SK-MEL-5 (cell line): ENCODE measurements around the gene CAMK1D. TPM values are rescaled to one million over a fixed set of nuclear protein-coding genes. Genes with fewer than 3 reads are reported as not detected.
"Not testable (repeated sequence)": the region's sequence is repeated elsewhere in the genome, so short reads cannot be mapped to it uniquely, and the experiment has no call there.

Source experiments
- DNase-seq: peaks from one replicate; pipeline ENCODE4 v3.0.0-alpha.2; 2016; ENCODE audit warnings: low read depth, low spot score
- in situ Hi-C: cut with HindIII; loops from 2 replicates; pipeline ENCODE4 v1.10.0; 2016; ENCODE audit warnings: low sequenced_read_pairs, high pct_unique_total_duplicates, low pct_unique_long_range_greater_than_20kb
- total RNA-seq: library from RNA; depleted of rRNA; stranded (reverse); fragments of >200 nt; shearing (Covaris generic); gene quantifications from 2 replicates; pipeline ENCODE4 v1.2.3, GENCODE V29; 2014

Gene CAMK1D
- total RNA-seq, 1 experiment from 2014 or later: 0.37 TPM

DNA sequence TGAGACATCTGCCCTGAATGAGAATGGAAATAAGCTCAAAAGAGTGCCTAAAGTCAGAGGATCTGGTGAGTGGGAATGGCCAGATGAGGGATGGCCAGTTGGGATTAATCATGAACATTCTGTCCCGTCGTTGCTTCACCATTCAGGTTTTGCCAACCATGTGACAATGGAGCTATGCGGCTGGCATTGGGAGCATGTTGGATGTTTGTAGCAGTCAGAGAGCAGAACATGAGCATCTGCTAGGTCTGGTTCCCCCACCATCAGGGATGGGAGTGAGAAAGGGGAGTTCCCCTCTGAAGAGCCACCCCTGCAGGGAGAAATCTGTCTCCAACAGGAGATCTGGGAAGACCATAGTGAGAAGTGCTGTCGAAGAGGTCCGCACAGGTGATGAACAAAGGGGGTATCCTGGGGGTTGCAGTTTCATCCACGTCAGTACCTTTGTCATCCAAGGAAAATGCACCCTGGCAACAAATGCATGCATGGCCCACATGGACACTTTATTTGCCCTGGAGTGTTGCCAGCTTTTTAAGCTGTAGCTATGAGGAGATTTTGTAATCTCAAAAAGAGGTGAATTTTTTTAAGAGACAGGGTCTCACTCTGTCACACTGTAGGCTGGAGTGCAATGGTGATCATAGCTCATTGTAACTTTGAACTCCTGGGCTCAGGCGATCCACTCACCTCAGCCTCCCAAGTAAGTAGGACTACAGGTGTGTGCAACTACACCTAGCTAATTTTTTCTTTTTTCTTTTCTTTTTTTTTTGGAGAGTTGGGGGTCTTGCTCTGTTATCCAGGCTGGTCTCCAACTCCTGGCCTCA is 190.2 kb downstream of the CAMK1D start:
- no peak for DNase-seq
- in situ Hi-C loops: no loop called here

DNA sequence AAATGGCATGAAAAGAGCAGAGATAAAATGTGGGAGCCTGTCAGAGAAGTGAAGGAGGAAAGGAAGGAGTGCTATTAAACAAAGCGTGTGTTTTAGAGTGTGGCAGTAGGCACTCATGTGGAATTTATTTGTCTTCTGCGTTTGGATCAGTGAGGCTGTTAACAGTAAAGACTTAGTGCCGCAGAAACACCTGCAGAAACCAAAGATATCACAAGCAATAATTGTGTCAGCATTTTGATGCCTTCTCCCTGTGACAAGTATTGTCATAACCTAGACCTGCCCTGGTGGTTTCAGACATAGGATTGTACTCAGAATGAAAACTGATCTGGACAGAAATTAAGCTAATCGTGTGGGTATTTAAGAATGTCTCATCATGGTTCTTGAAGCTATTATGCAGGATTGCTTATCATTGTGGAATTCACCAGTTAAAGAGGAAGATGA is 191.0 kb downstream of the CAMK1D start:
- DNase-seq: no peak
- in situ Hi-C loops: no loop called here

DNA sequence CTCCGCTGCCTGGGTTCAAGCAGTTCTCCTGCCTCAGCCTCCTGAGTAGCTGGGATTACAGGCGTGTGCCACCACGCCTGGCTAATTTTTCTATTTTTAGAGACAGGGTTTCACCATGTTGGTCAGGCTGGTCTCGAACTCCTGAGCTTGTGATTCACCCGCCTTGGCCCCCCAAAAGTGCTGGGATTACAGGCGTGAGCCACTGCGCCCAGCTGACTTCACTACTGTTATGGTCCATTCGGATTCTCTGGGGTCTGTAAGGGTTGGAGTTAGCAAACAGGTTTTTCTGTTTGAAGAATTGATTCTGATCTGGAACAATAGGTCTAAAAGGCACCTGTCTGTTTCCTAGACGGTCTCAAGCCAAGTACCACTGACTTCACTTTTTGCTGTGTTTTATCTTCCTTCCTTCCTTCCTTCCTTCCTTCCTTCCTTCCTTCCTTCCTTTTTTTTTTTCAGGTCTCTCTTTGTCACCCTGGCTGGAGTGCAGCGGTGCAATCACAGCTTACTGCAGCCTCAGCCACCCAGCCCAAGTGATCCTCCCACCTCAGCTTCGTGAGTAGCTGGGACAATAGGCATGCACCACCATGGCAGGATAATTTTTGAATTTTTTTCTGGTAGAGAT is 192.2 kb downstream of the CAMK1D start:
- in situ Hi-C loops: no loop called here
- no peak for DNase-seq

DNA sequence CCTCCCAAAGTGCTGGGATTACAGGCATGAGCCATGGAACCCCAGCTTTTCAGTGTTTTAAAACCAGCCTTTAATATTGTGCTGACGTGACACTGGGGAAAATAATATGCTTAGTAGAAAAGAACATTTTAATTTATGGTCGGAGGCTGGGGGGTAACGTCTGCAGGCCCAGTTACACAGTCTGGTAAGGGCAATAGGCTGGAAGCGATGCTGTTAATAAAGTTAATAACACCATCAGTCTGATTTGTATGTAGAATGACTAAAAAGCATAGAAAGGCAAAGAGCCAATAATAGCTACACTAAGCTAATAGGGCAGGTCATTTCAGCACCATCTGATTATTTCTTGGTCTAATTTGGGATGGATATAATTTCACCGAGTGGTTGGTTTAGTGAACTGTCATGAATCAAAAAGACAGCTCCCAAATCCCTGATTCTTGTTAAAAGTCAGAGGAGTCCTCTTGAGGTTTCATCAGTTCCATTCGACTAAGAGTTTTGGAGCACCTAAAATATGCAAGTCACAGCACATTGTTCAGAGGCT is 192.9 kb downstream of the CAMK1D start:
- in situ Hi-C loops: no loop called here
- no peak for DNase-seq

DNA sequence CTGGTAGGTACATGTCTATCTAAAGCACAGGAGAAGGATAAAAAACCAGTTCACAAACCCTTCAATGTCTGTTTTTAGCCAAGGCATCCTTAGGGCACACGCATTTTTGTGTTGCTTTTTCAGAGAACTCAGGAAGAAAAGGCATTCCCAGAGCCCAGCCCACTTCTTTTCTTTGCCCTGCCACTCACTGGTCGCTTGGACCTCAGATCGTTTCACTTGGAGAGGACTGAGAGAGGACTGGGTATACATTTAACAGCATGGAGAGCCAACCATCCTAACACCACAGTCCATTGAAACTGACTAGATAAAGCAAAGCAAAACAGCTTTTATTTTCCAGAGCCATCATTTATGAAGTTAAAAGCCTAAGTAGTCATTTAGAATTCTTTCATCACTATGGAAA is 194.2 kb downstream of the CAMK1D start:
- in situ Hi-C loops: no loop called here
- DNase-seq: no peak

DNA sequence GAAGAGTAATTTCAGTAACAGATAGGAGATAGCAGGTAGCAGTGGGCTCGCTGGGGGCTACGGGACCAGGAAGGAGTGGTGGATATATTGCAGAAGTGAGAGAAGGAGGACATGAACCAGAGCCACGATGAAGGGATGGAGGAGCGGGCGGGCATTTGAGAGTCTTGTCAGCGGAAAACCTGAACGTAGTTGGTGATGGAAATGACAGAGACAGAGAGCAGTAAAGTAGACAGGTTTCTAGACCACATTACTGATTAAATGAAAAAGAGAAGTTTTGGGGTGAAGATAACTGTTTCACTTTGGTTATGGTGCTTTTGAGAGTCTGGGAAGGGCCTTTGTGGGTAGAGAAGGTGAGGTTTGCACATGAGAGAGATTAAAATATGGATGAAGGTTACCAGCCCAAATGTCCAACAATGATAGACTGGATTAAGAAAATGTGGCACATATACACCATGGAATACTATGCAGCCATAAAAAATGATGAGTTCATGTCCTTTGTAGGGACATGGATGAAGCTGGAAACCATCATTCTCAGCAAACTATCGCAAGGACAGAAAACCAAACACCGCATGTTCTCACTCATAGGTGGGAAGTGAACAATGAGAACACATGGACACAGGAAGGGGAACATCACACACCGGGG is 196.9 kb downstream of the CAMK1D start:
- in situ Hi-C loops, DNase-seq: not testable (repeated sequence)

DNA sequence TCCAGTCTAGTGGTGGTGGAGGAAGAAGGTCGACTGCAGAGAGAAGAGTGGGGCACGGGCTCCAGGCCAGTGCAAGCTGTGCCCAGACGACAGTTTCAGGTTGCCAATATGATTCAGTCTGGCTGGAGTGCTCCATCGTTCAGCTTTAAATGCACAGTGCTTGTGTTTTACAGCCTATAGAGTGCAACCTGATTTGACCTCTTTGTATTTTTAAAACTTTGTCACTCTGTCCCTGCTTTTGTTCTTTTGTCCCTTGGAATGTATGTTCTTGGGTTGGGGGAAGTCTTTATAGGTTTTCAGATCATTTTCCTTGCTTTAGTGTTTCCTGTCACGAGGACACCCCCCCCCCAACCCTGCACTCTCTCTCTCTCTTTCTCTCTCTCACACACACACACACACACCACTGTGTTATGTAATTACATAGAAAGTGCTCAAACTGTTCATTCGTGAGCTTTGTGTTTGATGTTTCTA is 198.0 kb downstream of the CAMK1D start:
- DNase-seq: no peak
- in situ Hi-C loops: no loop called here

DNA sequence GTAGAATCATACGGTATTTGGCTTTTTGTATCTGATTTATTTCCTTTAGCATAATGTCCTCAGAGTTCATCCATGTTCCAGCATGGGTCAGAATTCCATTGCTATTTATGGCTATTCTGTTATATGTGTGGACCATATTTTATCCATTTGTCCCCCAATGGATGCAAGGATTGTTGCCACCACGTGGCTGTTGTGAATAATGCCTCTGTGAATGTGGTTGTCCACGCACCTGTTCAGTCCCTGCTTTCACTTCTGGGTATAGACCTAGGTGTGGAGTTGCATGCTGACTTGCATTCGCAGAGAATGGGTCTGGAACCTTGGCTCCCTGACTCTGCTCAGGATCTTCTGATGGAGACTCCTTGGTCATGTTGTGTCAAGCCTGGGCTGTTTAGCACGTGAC is 199.9 kb downstream of the CAMK1D start:
- DNase-seq: no peak
- in situ Hi-C loops: no loop called here

DNA sequence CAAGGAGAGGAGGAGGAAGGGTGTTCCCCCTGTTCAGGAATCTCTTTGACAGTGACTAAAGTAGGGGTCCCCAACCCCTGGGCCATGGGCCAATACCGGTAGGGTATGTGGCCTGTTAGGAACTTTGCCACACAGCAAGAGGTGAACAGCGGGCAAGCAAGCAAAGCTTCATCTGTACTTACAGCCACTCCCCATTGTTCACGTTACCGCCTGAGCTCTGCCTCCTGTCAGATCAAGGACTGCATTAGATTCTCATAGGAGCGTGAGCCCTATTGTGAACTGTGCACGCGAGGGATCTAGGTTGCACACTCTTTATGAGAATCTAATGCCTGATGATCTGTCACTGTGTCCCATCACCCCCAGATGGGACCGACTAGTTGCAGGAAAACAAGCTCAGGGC is 201.6 kb downstream of the CAMK1D start:
- DNase-seq: no peak
- in situ Hi-C loops: no loop called here

DNA sequence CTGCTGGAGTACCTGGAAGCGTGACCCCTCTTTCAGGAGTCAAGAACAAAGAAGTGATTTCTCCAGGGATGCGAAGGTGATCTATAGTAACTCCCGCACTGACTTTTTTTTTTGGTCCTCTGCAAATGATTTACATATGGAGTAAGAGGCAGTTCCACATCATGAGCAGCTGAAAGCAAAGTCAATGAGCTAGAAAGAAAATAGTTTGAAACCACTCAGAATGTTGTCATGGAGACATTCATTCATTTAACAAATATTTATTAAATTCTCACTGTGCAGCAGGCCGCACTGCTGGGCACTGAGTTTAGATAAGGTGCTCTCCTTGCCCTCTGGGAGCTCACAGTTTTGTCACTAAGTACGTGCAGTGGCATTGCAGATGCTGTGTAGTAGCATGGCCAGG is 206.7 kb downstream of the CAMK1D start:
- in situ Hi-C loops: no loop called here
- DNase-seq: no peak

DNA sequence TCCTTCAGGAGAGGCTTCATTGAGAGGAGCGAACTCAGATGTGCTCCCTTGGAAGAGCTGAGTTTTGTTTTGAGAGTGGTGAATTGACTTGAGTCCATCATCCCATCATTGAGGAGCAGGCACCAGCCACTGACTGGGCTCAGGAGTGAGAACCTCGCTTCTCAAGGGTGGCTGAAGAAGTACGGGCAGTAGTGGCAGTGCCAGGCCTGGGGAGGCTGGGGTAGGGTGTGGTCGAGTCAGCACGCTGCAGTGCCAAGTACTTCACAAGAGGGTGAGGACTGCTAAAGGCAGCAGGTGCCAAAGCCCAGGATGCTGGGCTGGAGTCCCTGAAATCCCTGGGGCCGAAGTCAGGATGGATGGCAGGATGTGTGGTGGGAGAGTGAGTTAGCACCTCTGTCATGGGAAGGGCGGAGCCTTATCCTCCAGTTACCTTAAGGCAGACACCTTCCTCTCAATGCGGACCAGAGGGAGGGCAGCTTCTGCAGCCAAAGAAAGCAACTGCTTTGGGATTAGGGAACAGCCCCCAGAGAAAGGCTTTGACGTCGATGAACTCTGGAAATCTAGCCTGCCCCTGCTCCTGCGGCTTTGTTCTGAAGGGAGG is 210.3 kb downstream of the CAMK1D start:
- in situ Hi-C loops: no loop called here
- DNase-seq: no peak

DNA sequence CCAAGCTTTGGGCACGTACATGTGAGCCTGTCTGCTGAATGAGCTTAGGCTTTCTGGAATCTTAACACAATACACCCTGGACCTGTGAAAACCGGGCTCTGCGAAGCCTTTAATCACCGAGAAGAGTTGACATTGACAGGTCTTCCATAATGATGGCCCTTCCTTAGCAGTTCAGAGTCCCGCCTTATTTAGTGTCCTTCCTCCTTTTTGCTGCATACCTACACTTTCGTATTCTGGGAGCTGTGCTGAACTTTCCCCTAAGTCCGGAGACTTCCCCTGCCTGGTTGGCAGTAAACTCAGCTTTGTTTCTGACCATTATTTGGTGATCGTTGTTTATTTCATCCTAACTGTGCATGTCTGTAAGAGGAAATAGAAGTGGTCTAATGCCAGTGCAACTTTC is 212.0 kb downstream of the CAMK1D start:
- no peak for DNase-seq
- in situ Hi-C loops: no loop called here

DNA sequence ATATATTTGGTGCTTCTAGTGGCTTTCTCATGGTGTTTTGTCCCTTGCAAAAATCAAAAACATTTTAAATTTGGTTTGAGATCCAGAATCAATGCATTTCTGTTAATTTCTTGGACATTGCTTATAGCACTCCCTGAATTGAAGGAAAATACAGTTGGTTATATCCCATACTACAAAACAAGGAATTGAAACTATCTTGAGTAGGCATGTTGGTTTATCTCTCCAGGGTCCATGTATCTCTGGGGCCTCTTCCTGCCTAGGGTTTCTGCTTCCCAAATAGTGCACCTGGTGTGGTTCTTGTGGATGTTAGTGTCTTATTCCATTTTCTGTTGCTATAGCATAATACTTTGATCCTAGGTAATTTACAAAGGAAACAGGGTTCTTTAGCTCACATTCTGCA is 212.4 kb downstream of the CAMK1D start:
- DNase-seq: no peak
- in situ Hi-C loops: no loop called here

DNA sequence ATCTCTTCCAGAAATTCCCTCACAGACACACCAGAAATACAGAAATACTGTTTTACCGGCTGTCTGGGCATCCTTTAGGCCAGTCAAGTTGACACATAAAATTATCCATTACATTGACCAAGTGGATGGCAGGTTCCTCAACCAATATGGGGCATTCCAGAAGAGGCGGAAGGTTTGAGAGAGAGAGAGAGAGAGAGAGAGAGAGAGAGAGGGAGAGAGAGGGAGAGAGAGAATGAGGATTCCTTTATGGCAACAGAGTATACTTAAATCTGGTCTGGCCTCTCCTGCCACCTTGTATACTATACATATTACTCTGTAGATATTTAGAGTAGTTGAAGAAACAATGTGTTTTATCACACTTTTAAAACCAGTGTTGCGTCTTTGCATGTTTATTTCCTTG is 214.1 kb downstream of the CAMK1D start:
- no peak for DNase-seq
- in situ Hi-C loops: no loop called here

DNA sequence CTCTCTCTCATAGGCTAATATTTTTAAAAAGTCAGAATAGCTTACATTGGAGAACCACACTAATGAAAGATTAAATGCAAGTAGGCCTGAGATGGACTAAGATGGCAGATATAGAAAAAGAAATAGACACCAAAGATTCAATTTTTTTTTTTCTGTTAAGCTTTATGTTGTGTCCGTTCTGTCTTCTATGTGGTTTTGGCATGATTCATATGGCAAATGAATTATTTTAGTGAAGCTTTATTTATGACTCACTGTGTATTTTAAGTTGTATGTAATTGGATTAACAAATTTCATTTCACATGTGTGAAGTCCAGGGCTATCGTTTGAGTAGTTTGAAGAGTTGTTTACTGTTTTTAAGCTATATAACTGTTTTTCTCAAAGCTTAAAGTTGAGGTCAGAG is 214.8 kb downstream of the CAMK1D start:
- in situ Hi-C loops: no loop called here
- no peak for DNase-seq

DNA sequence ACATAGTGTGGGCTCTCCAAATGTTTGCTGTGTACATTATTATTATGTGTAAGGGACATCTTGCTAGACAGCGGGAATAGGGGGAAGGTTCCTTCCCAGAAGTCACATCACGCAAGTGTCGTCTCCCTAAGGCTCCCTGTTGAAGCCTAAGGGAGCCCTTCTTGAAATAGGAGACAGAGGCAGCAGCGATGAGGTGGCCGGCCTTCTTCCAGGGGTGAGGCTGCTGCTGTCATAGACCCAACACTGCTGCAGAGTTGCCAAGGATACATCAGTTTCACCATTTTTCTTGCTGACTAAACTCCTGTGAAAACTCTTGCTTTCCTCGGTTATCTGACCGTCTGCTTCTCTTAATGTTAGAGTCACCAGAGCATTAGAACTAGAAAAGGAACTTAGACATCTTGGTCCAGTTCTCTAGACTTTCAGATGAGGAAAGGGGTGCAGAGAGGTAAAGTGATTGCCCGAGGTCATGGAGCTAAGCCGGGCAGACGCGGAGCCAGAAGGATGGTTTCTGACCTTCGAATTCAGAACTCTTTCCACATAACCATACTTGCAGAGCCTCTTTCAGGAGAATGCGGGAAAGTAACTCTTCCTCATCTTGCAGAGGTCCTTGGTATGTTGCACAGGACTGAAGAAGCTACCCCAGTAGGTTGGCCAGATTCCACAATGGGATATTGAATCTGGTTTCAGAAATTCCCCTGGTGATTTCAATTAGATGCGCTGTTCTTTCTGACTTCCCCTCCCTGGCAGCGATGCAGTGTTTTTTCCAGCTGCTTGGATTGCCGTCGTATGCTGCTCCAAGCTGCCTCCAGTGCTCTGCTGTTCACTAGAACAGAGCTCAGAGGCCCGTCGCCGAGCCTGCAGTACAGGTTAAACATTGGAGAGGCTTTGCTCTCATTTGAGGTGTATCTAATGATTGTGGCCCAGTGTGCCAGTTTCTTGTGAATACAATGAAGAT is 217.1 kb downstream of the CAMK1D start:
- DNase-seq: no peak
- in situ Hi-C loops: no loop called here

DNA sequence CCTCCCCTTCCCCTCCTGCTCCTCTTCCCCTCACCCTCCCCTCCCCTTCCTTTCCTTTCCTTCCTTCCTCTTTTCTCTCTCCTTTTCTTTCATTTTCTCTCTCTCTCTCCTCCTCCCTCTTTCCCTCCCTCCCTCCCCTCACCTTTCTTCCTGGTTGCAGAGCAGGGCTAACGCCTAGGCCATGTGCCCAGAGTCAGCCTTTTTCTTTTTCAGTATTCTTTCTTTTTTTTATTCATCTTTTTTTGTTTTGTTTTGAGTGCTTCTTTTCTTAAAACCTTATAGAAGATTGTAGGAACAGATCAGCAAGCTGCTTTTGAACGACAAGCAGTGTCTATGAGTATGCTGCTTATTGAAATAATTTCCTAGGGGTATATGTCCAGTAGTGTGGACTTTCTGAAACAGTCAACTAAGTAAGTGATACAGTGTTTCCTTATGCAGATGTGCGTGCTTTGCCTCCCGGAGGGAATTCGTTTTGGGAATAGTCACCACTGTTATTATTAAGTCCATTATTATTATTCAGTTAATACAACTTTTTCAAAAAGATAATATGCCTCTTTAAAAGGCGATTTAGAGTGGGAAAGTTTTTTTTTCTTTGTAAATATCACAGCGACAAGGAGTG is 219.2 kb downstream of the CAMK1D start:
- DNase-seq: no peak
- in situ Hi-C loops: no loop called here
